Breast epithelium (tissue), 4 donors: ENCODE data around the gene ANAPC7. TPM values are rescaled to one million over a fixed set of nuclear protein-coding genes. Genes with fewer than 3 reads are reported as not detected.
A peak's percentile ranks its signal among the peaks of the same experiment; 100 is the strongest.

Source experiments
- DNase-seq, 2 donors: peaks; one replicate each; pipeline ENCODE4 v3.0.0-alpha.2; 2019; ENCODE audit warnings: low spot score in 2 of 2
- H3K27ac ChIP-seq, 2 donors: fragments of 200-600 bp; sonication (generic) in 1 of 2; one replicate each; pipeline ENCODE4 v1.5.1; 2016 to 2019; ENCODE audit warnings: mild to moderate bottlenecking in 1 of 2
- H3K27me3 ChIP-seq, 2 donors: fragments of 200-600 bp; sonication (generic) in 1 of 2; one replicate each; pipeline versions ENCODE4 v1.5.1 to v1.6.0; 2017 to 2019; ENCODE audit warnings: control low read depth in 1 of 2, mild to moderate bottlenecking in 1 of 2
- H3K36me3 ChIP-seq: fragments of 200-600 bp; one replicate; pipeline ENCODE4 v1.5.1; 2019
- H3K4me1 ChIP-seq, 2 donors: fragments of 200-600 bp; sonication (generic); one replicate each; pipeline ENCODE4 v1.5.1; 2016 to 2019; ENCODE audit warnings: control low read depth in 1 of 2
- H3K4me3 ChIP-seq, 3 donors: fragments of 200-600 bp; sonication (generic); 1 replicate in 2 of 3; 2 replicates in 1 of 3; pipeline ENCODE4 v1.5.1; 2016 to 2019; ENCODE audit warnings: mild to moderate bottlenecking in 3 of 3, moderate library complexity in 2 of 3
- H3K9me3 ChIP-seq, 2 donors: fragments of 200-600 bp; sonication (generic) in 1 of 2; one replicate each; pipeline ENCODE4 v1.5.1; 2016 to 2019; ENCODE audit warnings: control low read depth in 1 of 2
- POLR2A ChIP-seq: fragments of 450-650 bp; IDR thresholded peaks from one replicate; pipeline ENCODE4 v1.6.1; 2016; ENCODE audit warnings: antibody characterized with exemption, mild to moderate bottlenecking, moderate library complexity
- POLR2AphosphoS5 ChIP-seq, 3 donors: sonication (generic); formaldehyde crosslinking; IDR thresholded peaks; one replicate each; pipeline ENCODE4 v1.6.1; 2017; ENCODE audit warnings: antibody characterized with exemption in 3 of 3
- intact Hi-C: fragments of 100-400 bp; cut with DNase I; formaldehyde crosslinking; loops from one replicate; pipeline ENCODE4 v1.15.1; 2023; ENCODE audit warnings: low total_unique reads
- total RNA-seq, 3 donors: library from RNA; depleted of rRNA; stranded (reverse); fragments of >200 nt; gene quantifications; one replicate each; pipeline ENCODE4 v1.1.0, GENCODE V29; 2016
- TF ChIP-seq, protein P1 (sequence below), 3 donors: fragments of 450-650 bp; IDR thresholded peaks; one replicate each; pipeline ENCODE4 v1.5.1; 2016 to 2017; ENCODE audit warnings: antibody characterized with exemption in 3 of 3, mild to moderate bottlenecking in 3 of 3, moderate library complexity in 3 of 3

The ANAPC7 gene
- total RNA-seq, 3 donors from 2014 or later = 29.4 to 56.2 (median 43.3) TPM

DNA sequence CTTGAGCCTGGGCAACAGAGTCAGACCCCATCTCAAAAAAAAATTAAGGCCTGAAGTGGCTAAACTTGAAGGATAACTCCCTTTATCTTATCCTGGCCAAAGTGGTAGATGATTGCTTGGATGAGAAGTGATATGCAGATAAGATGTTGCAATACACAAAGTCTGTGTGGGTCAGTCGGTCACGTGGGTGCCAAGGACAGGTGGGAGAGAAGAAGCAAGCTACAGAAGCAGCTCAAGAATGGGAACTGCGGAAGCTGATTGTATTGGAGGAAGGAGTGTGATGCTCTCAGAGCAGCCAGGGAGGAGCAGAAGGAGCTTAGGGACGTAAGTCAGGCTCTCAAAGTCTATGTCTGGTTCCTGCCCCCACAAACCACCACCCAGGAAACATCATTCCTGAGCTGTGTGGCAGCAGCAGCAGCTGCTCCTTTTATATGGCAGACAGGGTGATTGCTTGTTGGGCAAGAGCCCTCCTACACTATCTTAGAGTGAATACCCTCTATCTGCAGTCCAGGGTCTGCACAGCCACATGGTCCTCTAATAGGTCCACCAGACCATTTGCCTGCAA is 67.9 kb downstream of the ANAPC7 start:
- no peak overlapping the region for H3K27ac ChIP-seq
- no peak for DNase-seq
- no peaks in the 10 kb centered on the region for H3K9me3 ChIP-seq
- H3K27me3 ChIP-seq = no peaks in the 10 kb centered on the region
- H3K4me3 ChIP-seq = no peak overlapping the region
- H3K4me1 ChIP-seq = peaks cover 0 to 3% of the 10 kb centered on the region in 2 donors
- TF ChIP-seq POLR2AphosphoS5 (IDR thresholded peaks at IDR 0.05) (no peak), POLR2A (no peak)
- TF ChIP-seq, protein P1, sequence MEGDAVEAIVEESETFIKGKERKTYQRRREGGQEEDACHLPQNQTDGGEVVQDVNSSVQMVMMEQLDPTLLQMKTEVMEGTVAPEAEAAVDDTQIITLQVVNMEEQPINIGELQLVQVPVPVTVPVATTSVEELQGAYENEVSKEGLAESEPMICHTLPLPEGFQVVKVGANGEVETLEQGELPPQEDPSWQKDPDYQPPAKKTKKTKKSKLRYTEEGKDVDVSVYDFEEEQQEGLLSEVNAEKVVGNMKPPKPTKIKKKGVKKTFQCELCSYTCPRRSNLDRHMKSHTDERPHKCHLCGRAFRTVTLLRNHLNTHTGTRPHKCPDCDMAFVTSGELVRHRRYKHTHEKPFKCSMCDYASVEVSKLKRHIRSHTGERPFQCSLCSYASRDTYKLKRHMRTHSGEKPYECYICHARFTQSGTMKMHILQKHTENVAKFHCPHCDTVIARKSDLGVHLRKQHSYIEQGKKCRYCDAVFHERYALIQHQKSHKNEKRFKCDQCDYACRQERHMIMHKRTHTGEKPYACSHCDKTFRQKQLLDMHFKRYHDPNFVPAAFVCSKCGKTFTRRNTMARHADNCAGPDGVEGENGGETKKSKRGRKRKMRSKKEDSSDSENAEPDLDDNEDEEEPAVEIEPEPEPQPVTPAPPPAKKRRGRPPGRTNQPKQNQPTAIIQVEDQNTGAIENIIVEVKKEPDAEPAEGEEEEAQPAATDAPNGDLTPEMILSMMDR (IDR thresholded peaks at IDR 0.05) = no peak
- intact Hi-C loops = no loop called here
- H3K36me3 ChIP-seq = no peaks in the 10 kb centered on the region

DNA sequence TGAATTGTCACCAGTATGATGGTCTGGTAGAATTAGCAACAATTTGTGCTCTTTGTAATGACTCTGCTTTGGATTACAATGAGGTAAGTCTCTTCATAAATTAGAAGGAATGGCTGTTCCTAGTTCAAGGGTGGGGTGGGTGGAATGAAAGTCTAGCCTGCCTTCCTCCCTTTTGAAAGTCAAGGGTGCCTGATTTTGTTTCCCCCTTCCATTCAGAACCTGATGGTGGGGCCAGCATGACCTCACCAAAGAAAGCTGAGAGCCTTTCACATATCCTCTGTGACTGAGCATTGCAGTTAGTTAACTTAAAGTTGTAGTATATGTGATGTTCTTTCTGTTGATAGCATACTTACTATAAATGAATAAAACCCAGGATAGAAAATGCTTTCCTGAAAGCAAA is 70.3 kb downstream of the ANAPC7 start:
- no peaks in the 10 kb centered on the region for H3K9me3 ChIP-seq
- no peak for DNase-seq
- TF ChIP-seq, protein P1 (IDR thresholded peaks at IDR 0.05) = no peak
- no peak for TF ChIP-seq POLR2A
- no peak for TF ChIP-seq POLR2AphosphoS5 (IDR thresholded peaks at IDR 0.05)
- H3K27ac ChIP-seq = no peak overlapping the region
- peaks cover 3% of the 10 kb centered on the region for H3K36me3 ChIP-seq
- intact Hi-C loops = no loop called here
- no peaks in the 10 kb centered on the region for H3K27me3 ChIP-seq
- no peaks in the 10 kb centered on the region for H3K4me1 ChIP-seq
- no peak overlapping the region for H3K4me3 ChIP-seq

DNA sequence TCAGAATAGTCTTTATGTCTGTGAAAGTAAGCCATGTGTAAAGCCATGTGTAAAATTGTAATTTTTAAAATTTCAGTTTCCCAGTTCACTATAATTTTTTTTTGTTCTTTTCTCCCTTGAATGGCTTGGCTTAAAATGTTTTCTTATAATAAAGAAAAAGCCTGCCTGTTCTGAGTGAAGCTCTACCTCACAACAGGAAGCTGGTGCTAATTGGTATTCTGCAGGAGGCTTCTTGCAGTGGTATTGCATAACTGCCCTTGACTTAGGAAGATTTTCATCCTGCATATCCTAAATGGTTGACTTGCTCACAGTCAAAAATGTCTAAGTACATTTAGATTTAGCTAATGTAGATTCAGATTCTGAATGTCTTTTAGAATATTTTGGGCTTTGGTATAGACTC is 73.0 kb downstream of the ANAPC7 start:
- Histone ChIP-seq H3K4me1 (no peaks in the 10 kb centered on the region), H3K4me3 (no peak overlapping the region), H3K27me3 (no peaks in the 10 kb centered on the region), H3K9me3 (no peaks in the 10 kb centered on the region), H3K36me3 (peaks cover 13% of the 10 kb centered on the region), H3K27ac (peak overlapping the region in 1 of 2 donors; percentile 27)
- intact Hi-C loops = no loop called here
- no peak for DNase-seq
- TF ChIP-seq, protein P1 (IDR thresholded peaks at IDR 0.05) = no peak
- TF ChIP-seq POLR2A (no peak), POLR2AphosphoS5 (IDR thresholded peaks at IDR 0.05) (no peak)

DNA sequence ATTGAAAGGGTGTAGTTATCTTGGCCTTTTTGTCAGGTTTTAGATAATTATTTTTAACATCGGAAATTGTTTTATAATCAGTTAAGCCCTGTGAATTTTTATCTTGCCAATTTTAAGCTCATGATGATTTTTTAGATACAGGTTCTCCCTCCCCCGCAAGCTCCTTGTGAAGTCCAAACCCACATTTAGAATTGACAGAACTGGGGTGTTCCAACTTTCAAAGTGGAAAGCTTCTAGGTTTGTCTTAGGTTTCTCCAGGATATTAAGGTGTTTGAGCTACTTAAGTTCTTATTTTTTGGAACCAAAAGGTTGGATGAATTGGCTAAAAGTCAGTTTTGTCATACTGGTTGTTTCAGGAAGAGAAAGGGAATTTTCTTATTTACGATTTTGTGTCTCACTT is 73.4 kb downstream of the ANAPC7 start:
- Histone ChIP-seq H3K9me3 (no peaks in the 10 kb centered on the region), H3K27me3 (no peaks in the 10 kb centered on the region), H3K36me3 (peaks cover 13% of the 10 kb centered on the region), H3K4me1 (no peaks in the 10 kb centered on the region), H3K4me3 (no peak overlapping the region), H3K27ac (peak overlapping the region in 1 of 2 donors; percentile 27)
- TF ChIP-seq POLR2A (no peak), POLR2AphosphoS5 (IDR thresholded peaks at IDR 0.05) (no peak)
- no peak for DNase-seq
- intact Hi-C loops = no loop called here

DNA sequence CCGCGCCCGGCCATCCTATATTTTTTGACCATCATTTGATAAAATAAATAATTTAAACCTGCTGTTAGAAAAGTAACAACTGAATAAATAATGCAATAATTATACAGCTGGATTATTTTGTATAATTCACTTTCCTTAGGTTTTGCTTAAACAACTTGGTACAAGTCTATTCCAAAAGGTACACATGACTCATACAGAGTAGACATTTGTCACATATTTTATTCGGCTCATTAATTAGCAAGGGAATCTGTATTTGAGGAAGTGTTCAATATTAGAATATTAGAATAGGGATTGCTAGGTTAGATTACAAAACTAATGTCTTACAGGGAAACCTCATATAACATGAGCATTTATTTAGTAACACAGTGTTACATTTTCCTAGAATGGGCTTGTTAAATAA is 73.8 kb downstream of the ANAPC7 start:
- Histone ChIP-seq H3K36me3 (peaks cover 13% of the 10 kb centered on the region), H3K4me3 (no peak overlapping the region), H3K27ac (peak overlapping the region in 1 of 2 donors; percentile 27), H3K4me1 (no peaks in the 10 kb centered on the region), H3K27me3 (no peaks in the 10 kb centered on the region), H3K9me3 (no peaks in the 10 kb centered on the region)
- intact Hi-C loops = loop anchor here (10.0 kb wide), 1 partner anchor 945 kb away; no protein-coding TSS in a partner anchor
- DNase-seq = no peak
- TF ChIP-seq, protein P1 (IDR thresholded peaks at IDR 0.05) = no peak
- TF ChIP-seq POLR2A (no peak), POLR2AphosphoS5 (IDR thresholded peaks at IDR 0.05) (no peak)

Other genes starting within 250 kb of the ANAPC7 start
- gene ATP2A2, start 122.5 kb downstream of the ANAPC7 start, total RNA-seq = 100 to 1,000 TPM in 2 of 3 donors, 10 to 100 TPM in 1; 95.1 to 109 (median 102) TPM
- 100 to 1,000 TPM; 286 to 426 (median 351) TPM for gene ARPC3, start 46.6 kb upstream of the ANAPC7 start, total RNA-seq
- 10 to 100 TPM; 19.8 to 31.0 (median 21.0) TPM for gene GPN3, start 64.5 kb upstream of the ANAPC7 start, total RNA-seq
- gene FAM216A, start 65.1 kb upstream of the ANAPC7 start, total RNA-seq = 10 to 100 TPM in 1 of 3 donors, 1 to 10 TPM in 2; 6.1 to 10.5 (median 8.5) TPM
- 100 to 1,000 TPM in 1 of 3 donors, 10 to 100 TPM in 2; 82.9 to 135 (median 96.7) TPM for gene VPS29, start 98.4 kb upstream of the ANAPC7 start, total RNA-seq
- 1 to 10 TPM in 1 of 3 donors, under 1 TPM in 2; 0.48 to 2.8 (median 0.66) TPM for gene RAD9B, start 98.6 kb upstream of the ANAPC7 start, total RNA-seq
- 10 to 100 TPM; 21.6 to 31.9 (median 26.7) TPM for gene PPTC7, start 179.6 kb upstream of the ANAPC7 start, total RNA-seq
- 10 to 100 TPM; 43.0 to 76.0 (median 56.3) TPM for gene TCTN1, start 210.4 kb upstream of the ANAPC7 start, total RNA-seq